Neural cell (in vitro differentiated cells): Measurements from ENCODE around the gene IFT43. TPM values are rescaled to one million over a fixed set of nuclear protein-coding genes. Genes with fewer than 3 reads are reported as not detected.

Source experiments
- H2AFZ ChIP-seq: fragments of 200-600, 300-800 bp; sonication (generic), shearing (Covaris generic); 2 replicates; pipeline ENCODE4 v1.6.0; 2014; ENCODE audit warnings: low read depth, mild to moderate bottlenecking, antibody characterized with exemption, low read length, moderate library complexity
- H3F3A ChIP-seq: fragments of 200-600 bp; shearing (Covaris generic); 2 replicates; pipeline ENCODE4 v1.6.1; 2016; ENCODE audit warnings: mild to moderate bottlenecking, moderate library complexity, mixed read lengths, antibody characterized with exemption, low read length; ENCODE audit not compliant: insufficient read depth, poor library complexity, severe bottlenecking
- H3K27ac ChIP-seq: fragments of 200-600, 300-800 bp; sonication (generic), shearing (Covaris generic); 2 replicates; pipeline ENCODE4 v1.5.1; 2014; ENCODE audit warnings: mild to moderate bottlenecking, low read length, moderate library complexity
- H3K27me3 ChIP-seq: fragments of 300-800, 200-600 bp; sonication (generic), shearing (Covaris generic); 2 replicates; pipeline ENCODE4 v1.6.0; 2014; ENCODE audit warnings: mild to moderate bottlenecking, low read depth, low read length, moderate library complexity; ENCODE audit not compliant: insufficient read depth
- H3K36me3 ChIP-seq: fragments of 300-800, 200-600 bp; sonication (generic), shearing (Covaris generic); 2 replicates; pipeline ENCODE4 v1.5.1; 2014; ENCODE audit warnings: mild to moderate bottlenecking, antibody characterized with exemption, low read length, moderate library complexity; ENCODE audit not compliant: insufficient read depth
- H3K4me2 ChIP-seq: fragments of 300-800, 200-600 bp; sonication (generic), shearing (Covaris generic); 2 replicates; pipeline ENCODE4 v1.6.0; 2014; ENCODE audit warnings: mild to moderate bottlenecking, low read length
- H3K4me3 ChIP-seq: fragments of 300-800, 200-600 bp; sonication (generic), shearing (Covaris generic); 2 replicates; pipeline ENCODE4 v1.5.1; 2014; ENCODE audit warnings: mild to moderate bottlenecking, low read length, moderate library complexity
- H3K79me2 ChIP-seq: fragments of 200-600 bp; shearing (Covaris generic); replicated peaks from 2 replicates; pipeline ENCODE4 v1.6.0; 2014; ENCODE audit warnings: mild to moderate bottlenecking, low read length, moderate library complexity; ENCODE audit not compliant: insufficient read depth
- H3K9ac ChIP-seq: fragments of 300-800, 200-600 bp; sonication (generic), shearing (Covaris generic); 2 replicates; pipeline ENCODE4 v1.6.1; 2016; ENCODE audit warnings: mild to moderate bottlenecking, low read length, mixed read lengths
- H3K9me2 ChIP-seq: fragments of 200-600 bp; shearing (Covaris generic); 2 replicates; pipeline ENCODE4 v1.6.1; 2016; ENCODE audit warnings: mild to moderate bottlenecking, low read length, mixed read lengths; ENCODE audit not compliant: insufficient read depth
- H3K9me3 ChIP-seq: fragments of 200-600, 300-800 bp; sonication (generic), shearing (Covaris generic); 2 replicates; pipeline ENCODE4 v1.6.1; 2016; ENCODE audit warnings: mild to moderate bottlenecking, mixed run types, low read length, moderate library complexity, mixed read lengths
- H4K20me1 ChIP-seq: fragments of 200-600 bp; shearing (Covaris generic); 2 replicates; pipeline ENCODE4 v1.6.1; 2016; ENCODE audit warnings: mild to moderate bottlenecking, mixed run types; ENCODE audit not compliant: insufficient read depth
- CTCF ChIP-seq: fragments of 450-650 bp; IDR thresholded peaks from 2 replicates; pipeline ENCODE4 v1.5.1; 2014; ENCODE audit warnings: antibody characterized with exemption, mild to moderate bottlenecking, moderate library complexity; ENCODE audit not compliant: poor library complexity, severe bottlenecking
- EP300 ChIP-seq: fragments of 450-650 bp; conservative IDR thresholded peaks from 2 replicates; pipeline ENCODE4 v1.6.1; 2014; ENCODE audit warnings: antibody characterized with exemption, mild to moderate bottlenecking, moderate library complexity; ENCODE audit not compliant: poor library complexity, severe bottlenecking
- EZH2 ChIP-seq: fragments of 200-600, 300-800 bp; shearing (Covaris generic), sonication (generic); IDR thresholded peaks from 2 replicates; pipeline ENCODE4 v1.6.1; 2014; ENCODE audit warnings: antibody characterized with exemption, low read length, borderline replicate concordance, mild to moderate bottlenecking; ENCODE audit not compliant: insufficient read depth, poor library complexity, severe bottlenecking
- MXI1 ChIP-seq: fragments of 450-650 bp; conservative IDR thresholded peaks from 2 replicates; pipeline ENCODE4 v1.6.1; 2014; ENCODE audit warnings: antibody characterized with exemption, mild to moderate bottlenecking; ENCODE audit not compliant: poor library complexity, severe bottlenecking
- POLR2AphosphoS5 ChIP-seq: IDR thresholded peaks from 2 replicates; pipeline ENCODE4 v1.6.1; 2012
- RAD21 ChIP-seq: fragments of 450-650 bp; conservative IDR thresholded peaks from 2 replicates; pipeline ENCODE4 v1.6.1; 2014; ENCODE audit warnings: antibody characterized with exemption, mild to moderate bottlenecking, moderate library complexity
- REST ChIP-seq: IDR thresholded peaks from 2 replicates; pipeline ENCODE4 v1.6.1; 2012; ENCODE audit warnings: borderline replicate concordance
- SMC3 ChIP-seq: fragments of 450-650 bp; conservative IDR thresholded peaks from 2 replicates; pipeline ENCODE4 v1.6.1; 2014; ENCODE audit warnings: antibody characterized with exemption, mild to moderate bottlenecking, moderate library complexity; ENCODE audit not compliant: poor library complexity
- TAF1 ChIP-seq: IDR thresholded peaks from 2 replicates; pipeline ENCODE4 v1.6.1; 2012; ENCODE audit warnings: low read depth
- polyA plus RNA-seq: library from polyadenylated mRNA; depleted of rRNA; stranded (reverse); fragments of >200 nt; gene quantifications from 2 replicates; pipeline ENCODE4 v1.2.3, GENCODE V29; 2014

The IFT43 gene
- polyA plus RNA-seq, 1 donor from 2014 or later = 102 TPM

DNA sequence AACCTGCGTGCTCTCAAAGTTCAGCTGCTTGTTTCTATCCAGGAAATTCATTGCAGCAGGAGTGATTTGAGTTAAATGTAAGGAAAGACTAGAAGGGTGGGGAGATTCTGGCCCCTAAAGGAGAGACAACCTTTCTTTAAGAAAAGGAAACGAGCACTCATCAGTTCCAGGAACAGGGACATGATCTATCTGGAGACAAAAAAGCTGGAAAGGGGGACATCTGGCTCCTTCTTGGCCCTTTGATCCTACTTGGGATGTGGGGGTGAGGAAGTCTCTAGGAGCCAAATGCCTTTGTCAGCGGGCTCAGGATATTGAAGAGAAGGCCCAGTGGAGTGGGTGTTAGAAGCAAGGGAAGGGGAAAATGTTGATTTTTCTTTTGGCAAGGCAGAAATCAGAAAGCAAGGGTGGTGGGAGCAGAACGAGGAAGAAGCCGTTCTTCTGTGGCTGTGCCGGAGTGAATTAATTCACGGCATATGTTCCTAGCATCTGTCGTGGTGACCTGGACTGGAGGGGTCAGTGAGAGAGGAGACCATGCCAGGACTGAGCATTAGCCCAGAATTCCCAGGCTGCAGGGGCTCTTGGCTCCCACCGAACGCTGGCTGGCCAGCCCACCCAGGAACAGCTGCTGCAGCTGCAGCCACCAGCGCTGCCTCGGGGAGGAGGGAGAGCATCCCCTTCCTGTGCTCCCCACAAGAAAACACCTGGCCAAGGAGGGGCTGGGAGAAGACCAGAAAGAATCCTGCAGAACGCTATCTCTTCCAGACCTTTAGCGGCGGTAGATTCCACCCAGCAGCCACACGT, 103.4 kb downstream of the IFT43 start:
- no peaks in the 10 kb centered on the region for H3K79me2 ChIP-seq
- no peak overlapping the region for H3K27ac ChIP-seq
- no peaks in the 10 kb centered on the region for H3K27me3 ChIP-seq
- H3F3A ChIP-seq = no peaks in the 10 kb centered on the region
- H3K4me2 ChIP-seq = no peak overlapping the region
- H3K9me3 ChIP-seq = no peaks in the 10 kb centered on the region
- no peaks in the 10 kb centered on the region for H3K36me3 ChIP-seq
- H3K9ac ChIP-seq = no peak overlapping the region
- H3K9me2 ChIP-seq = no peaks in the 10 kb centered on the region
- TF ChIP-seq EP300 = no peak
- TF ChIP-seq REST = no peak
- TF ChIP-seq POLR2AphosphoS5 = no peak
- no peak for TF ChIP-seq SMC3
- TF ChIP-seq EZH2 = no peak
- no peak for TF ChIP-seq CTCF
- TF ChIP-seq RAD21 = no peak
- TF ChIP-seq TAF1 = no peak
- TF ChIP-seq MXI1 = no peak
- H2AFZ ChIP-seq = no peak overlapping the region
- H4K20me1 ChIP-seq = no peaks in the 10 kb centered on the region
- no peak overlapping the region for H3K4me3 ChIP-seq

DNA sequence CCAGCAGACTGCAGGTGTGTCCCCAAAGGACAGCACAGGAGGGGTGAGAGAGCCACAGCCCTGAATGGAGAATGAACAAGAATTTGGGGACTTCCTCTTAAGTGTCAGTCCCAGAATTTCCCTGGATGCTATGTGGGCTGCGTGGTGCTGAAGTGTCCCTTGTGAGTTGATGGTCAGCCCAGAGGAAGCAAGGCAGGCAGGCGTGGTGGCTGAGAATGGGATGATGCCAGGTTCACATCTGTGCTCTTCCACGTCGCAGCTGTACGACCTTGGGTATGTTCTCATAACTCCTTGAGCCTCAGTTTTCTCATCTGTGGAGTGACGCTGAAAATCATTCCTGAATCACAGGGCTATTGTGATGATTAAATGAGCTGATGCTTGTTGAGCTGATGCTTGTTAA, 104.0 kb downstream of the IFT43 start:
- Histone ChIP-seq H3K9me2 (no peaks in the 10 kb centered on the region), H2AFZ (no peak overlapping the region), H3K36me3 (no peaks in the 10 kb centered on the region), H3K27me3 (no peaks in the 10 kb centered on the region), H4K20me1 (no peaks in the 10 kb centered on the region), H3K79me2 (no peaks in the 10 kb centered on the region), H3K4me3 (no peak overlapping the region), H3K27ac (no peak overlapping the region), H3K4me2 (no peak overlapping the region), H3K9me3 (no peaks in the 10 kb centered on the region), H3F3A (no peaks in the 10 kb centered on the region), H3K9ac (no peak overlapping the region)
- TF ChIP-seq RAD21 (no peak), EZH2 (no peak), REST (no peak), TAF1 (no peak), SMC3 (no peak), EP300 (no peak)
